ENCODE measurements around the gene CCDC177. TPM values are rescaled to one million over a fixed set of nuclear protein-coding genes. Genes with fewer than 3 reads are reported as not detected.

The CCDC177 gene
- total RNA-seq, 3 donors from 2014 or later (not counting 1 experiment from before 2014, with no cell fraction given) = not detected

DNA sequence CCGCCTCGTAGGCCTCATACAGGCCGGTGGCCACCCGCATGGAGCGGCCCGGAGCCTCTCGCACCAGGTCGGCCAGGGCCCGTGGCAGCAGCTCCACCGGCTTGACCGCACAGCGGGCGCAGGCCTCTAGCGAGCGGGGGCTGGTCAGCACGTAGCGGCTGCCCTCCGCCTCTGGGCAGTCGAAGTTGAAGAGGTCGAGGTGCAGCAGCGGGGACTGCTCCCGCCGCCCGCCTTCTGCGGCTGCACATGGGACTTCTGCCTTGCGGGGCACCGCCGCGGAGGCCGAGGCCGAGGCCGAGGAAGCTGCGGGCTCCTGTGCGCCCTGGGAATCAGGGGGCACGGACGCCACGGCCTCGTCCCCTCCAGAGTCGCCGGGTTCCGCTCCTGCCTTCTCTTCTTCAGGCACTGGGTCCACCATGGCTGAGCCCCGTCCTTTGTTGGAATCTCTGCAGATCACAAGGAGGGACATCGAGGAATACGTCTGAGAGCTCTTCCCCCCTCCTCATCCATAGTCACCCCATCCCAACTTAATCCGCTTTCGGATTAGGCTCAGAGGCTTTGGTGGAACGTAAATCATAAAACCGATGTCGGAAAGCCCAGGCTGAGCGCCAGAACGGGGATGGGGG, 1.4 kb downstream of the CCDC177 start:
- no peak for ATAC-seq
- intact Hi-C loops (cut with micrococcal nuclease) = no loop called here
- 28% methylated on average over 51 of the region's 51 CpGs for WGBS (ENCODE audit: insufficient coverage)
- TF ChIP-seq, protein P1, sequence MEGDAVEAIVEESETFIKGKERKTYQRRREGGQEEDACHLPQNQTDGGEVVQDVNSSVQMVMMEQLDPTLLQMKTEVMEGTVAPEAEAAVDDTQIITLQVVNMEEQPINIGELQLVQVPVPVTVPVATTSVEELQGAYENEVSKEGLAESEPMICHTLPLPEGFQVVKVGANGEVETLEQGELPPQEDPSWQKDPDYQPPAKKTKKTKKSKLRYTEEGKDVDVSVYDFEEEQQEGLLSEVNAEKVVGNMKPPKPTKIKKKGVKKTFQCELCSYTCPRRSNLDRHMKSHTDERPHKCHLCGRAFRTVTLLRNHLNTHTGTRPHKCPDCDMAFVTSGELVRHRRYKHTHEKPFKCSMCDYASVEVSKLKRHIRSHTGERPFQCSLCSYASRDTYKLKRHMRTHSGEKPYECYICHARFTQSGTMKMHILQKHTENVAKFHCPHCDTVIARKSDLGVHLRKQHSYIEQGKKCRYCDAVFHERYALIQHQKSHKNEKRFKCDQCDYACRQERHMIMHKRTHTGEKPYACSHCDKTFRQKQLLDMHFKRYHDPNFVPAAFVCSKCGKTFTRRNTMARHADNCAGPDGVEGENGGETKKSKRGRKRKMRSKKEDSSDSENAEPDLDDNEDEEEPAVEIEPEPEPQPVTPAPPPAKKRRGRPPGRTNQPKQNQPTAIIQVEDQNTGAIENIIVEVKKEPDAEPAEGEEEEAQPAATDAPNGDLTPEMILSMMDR (IDR thresholded peaks at IDR 0.05) = no peak
- no peak overlapping the region for H3K27ac ChIP-seq (ENCODE audit: low read length)
- DNase-seq = no peak
- Mint-ChIP-seq H3K27ac (no peak overlapping the region), H3K4me1 (peaks cover 6 to 12% of the 10 kb centered on the region in 2 donors), H3K27me3 (ENCODE audit: low read depth in 2 of 2) (peaks cover 50 to 53% of the 10 kb centered on the region in 2 donors), H3K4me3 (peak overlapping the region; percentile 40), H3K9me3 (no peaks in the 10 kb centered on the region), H3K36me3 (no peaks in the 10 kb centered on the region)
- H3K4me1 ChIP-seq (ENCODE audit: control insufficient read depth, insufficient read depth, low read length) = peaks cover 17% of the 10 kb centered on the region
- H3K27me3 ChIP-seq (ENCODE audit: control insufficient read depth, insufficient read depth, low read length) = peaks cover 24% of the 10 kb centered on the region
- H3K4me3 ChIP-seq (ENCODE audit: low read length) = no peak overlapping the region
- no peaks in the 10 kb centered on the region for H3K9me3 ChIP-seq (ENCODE audit: control insufficient read depth, insufficient read depth, low read length)
- H3K36me3 ChIP-seq (ENCODE audit: control insufficient read depth, insufficient read depth, low read length) = no peaks in the 10 kb centered on the region

DNA sequence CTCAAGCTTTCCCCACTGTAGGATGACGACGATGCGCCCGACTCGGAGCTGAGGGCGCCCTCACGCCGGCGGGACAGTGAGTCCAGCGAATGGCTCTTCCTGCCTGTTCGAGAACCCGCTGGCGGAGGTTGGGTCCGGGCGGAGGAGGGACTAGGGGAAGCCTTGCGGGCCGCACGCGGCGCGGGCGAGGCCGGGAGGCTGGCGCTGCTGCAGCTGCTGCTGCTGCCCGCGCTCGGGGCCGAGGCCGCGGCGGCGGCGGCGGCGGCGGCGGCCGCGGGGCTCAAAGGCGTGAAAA, 1.9 kb downstream of the CCDC177 start:
- TF ChIP-seq, protein P1 (IDR thresholded peaks at IDR 0.05) = no peak
- no peak overlapping the region for H3K4me3 Mint-ChIP-seq
- peaks cover 17% of the 10 kb centered on the region for H3K4me1 ChIP-seq (ENCODE audit: control insufficient read depth, insufficient read depth, low read length)
- no peak overlapping the region for H3K27ac ChIP-seq (ENCODE audit: low read length)
- DNase-seq (no peak), ATAC-seq (no peak)
- peaks cover 6 to 12% of the 10 kb centered on the region in 2 donors for H3K4me1 Mint-ChIP-seq
- H3K9me3 Mint-ChIP-seq = no peaks in the 10 kb centered on the region
- H3K36me3 ChIP-seq (ENCODE audit: control insufficient read depth, insufficient read depth, low read length) = no peaks in the 10 kb centered on the region
- intact Hi-C loops (cut with micrococcal nuclease) = no loop called here
- H3K27ac Mint-ChIP-seq = no peak overlapping the region
- no peaks in the 10 kb centered on the region for H3K9me3 ChIP-seq (ENCODE audit: control insufficient read depth, insufficient read depth, low read length)
- no peaks in the 10 kb centered on the region for H3K36me3 Mint-ChIP-seq
- H3K27me3 ChIP-seq (ENCODE audit: control insufficient read depth, insufficient read depth, low read length) = peaks cover 24% of the 10 kb centered on the region
- WGBS (ENCODE audit: insufficient coverage) = 29% methylated on average over 40 of the region's 40 CpGs
- H3K27me3 Mint-ChIP-seq (ENCODE audit: low read depth in 2 of 2) = peaks cover 55 to 58% of the 10 kb centered on the region in 2 donors
- H3K4me3 ChIP-seq (ENCODE audit: low read length) = no peak overlapping the region

DNA sequence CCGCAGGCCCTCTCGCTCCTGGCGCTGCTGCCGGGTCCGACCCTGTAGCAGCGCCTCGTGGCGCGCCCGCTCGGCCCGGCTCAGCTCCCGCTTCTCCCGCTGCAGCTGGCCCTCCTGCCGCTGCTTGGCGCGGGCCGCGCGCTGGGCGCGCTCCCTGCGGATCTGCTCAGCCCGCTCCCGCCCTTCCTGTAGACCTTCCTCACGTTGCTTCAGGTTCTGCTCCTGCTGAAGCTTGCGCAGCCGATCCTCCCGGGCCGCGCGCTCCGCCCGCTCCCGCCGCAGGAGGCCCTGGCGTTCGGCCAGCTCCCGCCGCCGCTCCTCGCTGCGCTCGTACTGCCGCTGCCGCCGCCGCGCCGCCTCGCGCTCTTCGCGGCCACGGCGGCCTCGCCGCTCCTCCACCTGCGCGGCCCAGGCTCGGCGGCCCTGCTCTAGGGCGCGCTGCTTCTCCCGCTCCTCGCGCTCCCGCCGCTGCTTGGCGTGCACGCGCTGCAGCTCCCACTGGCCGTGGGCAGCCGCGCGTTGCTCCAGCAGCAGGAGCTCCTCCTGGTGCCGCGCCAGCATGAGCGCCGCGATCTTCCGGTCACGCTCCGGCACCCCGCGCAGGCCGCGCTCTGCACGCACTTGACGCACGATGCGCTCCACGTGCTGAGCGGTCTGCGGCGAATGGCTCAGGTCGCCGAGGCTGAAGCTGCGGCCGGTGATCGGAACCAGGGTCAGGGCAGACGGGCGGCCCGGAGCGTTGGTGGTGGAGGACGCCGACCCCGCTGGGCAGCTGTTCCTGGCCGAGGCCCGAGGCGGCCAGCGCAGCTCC, 2.4 kb downstream of the CCDC177 start:
- no peaks in the 10 kb centered on the region for H3K36me3 Mint-ChIP-seq
- TF ChIP-seq, protein P1 (IDR thresholded peaks at IDR 0.05) = no peak
- no peak overlapping the region for H3K4me3 Mint-ChIP-seq
- H3K9me3 ChIP-seq (ENCODE audit: control insufficient read depth, insufficient read depth, low read length) = no peaks in the 10 kb centered on the region
- no peak overlapping the region for H3K27ac Mint-ChIP-seq
- no peaks in the 10 kb centered on the region for H3K9me3 Mint-ChIP-seq
- intact Hi-C loops (cut with micrococcal nuclease) = no loop called here
- peaks cover 17% of the 10 kb centered on the region for H3K4me1 ChIP-seq (ENCODE audit: control insufficient read depth, insufficient read depth, low read length)
- H3K4me1 Mint-ChIP-seq = peaks cover 6 to 12% of the 10 kb centered on the region in 2 donors
- ATAC-seq = no peak
- H3K27me3 ChIP-seq (ENCODE audit: control insufficient read depth, insufficient read depth, low read length) = peaks cover 24% of the 10 kb centered on the region
- H3K27me3 Mint-ChIP-seq (ENCODE audit: low read depth in 2 of 2) = peaks cover 59 to 64% of the 10 kb centered on the region in 2 donors
- peak in 1 of 2 donors; percentile 30 for DNase-seq
- H3K4me3 ChIP-seq (ENCODE audit: low read length) = no peak overlapping the region
- WGBS (ENCODE audit: insufficient coverage) = 11% methylated on average over 112 of the region's 112 CpGs
- H3K36me3 ChIP-seq (ENCODE audit: control insufficient read depth, insufficient read depth, low read length) = no peaks in the 10 kb centered on the region
- no peak overlapping the region for H3K27ac ChIP-seq (ENCODE audit: low read length)
